Activated CD4-positive, alpha-beta T cell treated with anti-CD3 and anti-CD28 coated beads for 1 hour (primary cell): Measurements from ENCODE around the gene TARS3.
"Not testable (repeated sequence)": the region's sequence is repeated elsewhere in the genome, so short reads cannot be mapped to it uniquely, and the experiment has no call there.

Experiments used
- DNase-seq: peaks from one replicate; pipeline ENCODE4 v3.0.0-alpha.2; 2020

TARS3 gene

GRCh38 chr15:101697488-101697887 is 26.8 kb downstream of the TARS3 start:
- no peak for DNase-seq

- no peak for DNase-seq
Observed at GRCh38 chr15:101696829-101697228, 27.4 kb downstream of the TARS3 start.

- DNase-seq: no peak
Observed at GRCh38 chr15:101694261-101694660, 30.0 kb downstream of the TARS3 start.

GRCh38 chr15:101692801-101693598 is 31.3 kb downstream of the TARS3 start:
- DNase-seq: no peak

GRCh38 chr15:101689901-101690300 is 34.4 kb downstream of the TARS3 start:
- no peak for DNase-seq

GRCh38 chr15:101686718-101687117 is 37.6 kb downstream of the TARS3 start:
- no peak for DNase-seq

GRCh38 chr15:101684877-101685276 is 39.4 kb downstream of the TARS3 start:
- DNase-seq: no peak

GRCh38 chr15:101684384-101684783 is 39.9 kb downstream of the TARS3 start:
- DNase-seq: no peak

GRCh38 chr15:101679806-101680205 is 44.5 kb downstream of the TARS3 start:
- DNase-seq: no peak

- no peak for DNase-seq
Observed at GRCh38 chr15:101676921-101677329, 47.3 kb downstream of the TARS3 start.

GRCh38 chr15:101675796-101676582 is 48.3 kb downstream of the TARS3 start:
- DNase-seq: no peak

- no peak for DNase-seq
Observed at GRCh38 chr15:101675015-101675414, 49.3 kb downstream of the TARS3 start.

- no peak for DNase-seq
Observed at GRCh38 chr15:101672298-101672697, 52.0 kb downstream of the TARS3 start.

- DNase-seq: no peak
Observed at GRCh38 chr15:101669744-101670143, 54.5 kb downstream of the TARS3 start.

- no peak for DNase-seq
Observed at GRCh38 chr15:101667881-101668280, 56.4 kb downstream of the TARS3 start.

GRCh38 chr15:101664303-101664913 is 59.9 kb downstream of the TARS3 start:
- DNase-seq: no peak

- no peak for DNase-seq
Observed at GRCh38 chr15:101662203-101662602, 62.1 kb downstream of the TARS3 start.

GRCh38 chr15:101660005-101660404 is 64.3 kb downstream of the TARS3 start:
- DNase-seq: no peak

- DNase-seq: no peak
Observed at GRCh38 chr15:101657968-101658784, 66.1 kb downstream of the TARS3 start.

- no peak for DNase-seq
Observed at GRCh38 chr15:101657171-101657570, 67.1 kb downstream of the TARS3 start.

- not testable (repeated sequence) for DNase-seq
Observed at GRCh38 chr15:101654624-101655337, 69.5 kb downstream of the TARS3 start.

- DNase-seq: no peak
Observed at GRCh38 chr15:101654171-101654570, 70.1 kb downstream of the TARS3 start.
